IMR-90 (cell line): ENCODE data around the gene SHB. TPM values are rescaled to one million over a fixed set of nuclear protein-coding genes. Genes with fewer than 3 reads are reported as not detected.

ENCODE experiments used
- ATAC-seq: fragments of 200-7000 bp; cut with Tn5 transposase; 2 replicates; pipeline ENCODE4 v1.9.1; 2020; ENCODE audit warnings: low read depth, mild to moderate bottlenecking, moderate library complexity
- BruUV-seq: library from RNA; stranded (reverse); fragments of 400-500 nt; replicated peaks from 2 replicates; lab custom pipeline; 2021; lab: Mats Ljungman, UMichigan
- CTCF ChIA-PET: fragments of 300-600 bp; formaldehyde crosslinking; extraction: SDS; loops from one replicate; lab custom pipeline; 2021; ENCODE audit warnings: antibody characterized with exemption; lab: Yijun Ruan, JAX
- POLR2A ChIA-PET: fragments of 300-600 bp; sonication (Branson Sonifier 250); formaldehyde crosslinking; loops from one replicate; lab custom pipeline; 2022; ENCODE audit warnings: antibody characterized with exemption; ENCODE audit not compliant: unreplicated experiment; lab: Charles Lee
- DNase-seq: peaks from one replicate; pipeline ENCODE4 v3.0.0; 2013
- H2AFZ ChIP-seq: replicated peaks from 2 replicates; pipeline ENCODE3; 2013; ENCODE audit warnings: low read length, mild to moderate bottlenecking; ENCODE audit not compliant: poor library complexity
- H2AK5ac ChIP-seq: 2 replicates; pipeline ENCODE4 v1.6.1; 2013; ENCODE audit warnings: low read depth, low read length, inconsistent platforms
- H2AK9ac ChIP-seq: replicated peaks from 2 replicates; pipeline ENCODE3; 2013; ENCODE audit warnings: mild to moderate bottlenecking, low read depth, low read length, moderate library complexity; ENCODE audit not compliant: poor library complexity
- H2BK120ac ChIP-seq: 2 replicates; pipeline ENCODE4 v1.6.1; 2013; ENCODE audit warnings: low read depth, low read length, inconsistent platforms
- H2BK15ac ChIP-seq: 3 replicates; pipeline ENCODE4 v1.6.1; 2013; ENCODE audit warnings: low read depth, low read length, inconsistent platforms
- H2BK20ac ChIP-seq: 2 replicates; pipeline ENCODE4 v1.6.1; 2013; ENCODE audit warnings: low read depth, mild to moderate bottlenecking, inconsistent platforms, low read length, moderate library complexity
- H2BK5ac ChIP-seq: 2 replicates; pipeline ENCODE4 v1.6.1; 2013; ENCODE audit warnings: mild to moderate bottlenecking, low read depth, low read length, inconsistent platforms; ENCODE audit not compliant: poor library complexity, severe bottlenecking
- H3K14ac ChIP-seq: replicated peaks from 2 replicates; pipeline ENCODE4 v1.6.1; 2013; ENCODE audit warnings: low read depth, low read length, inconsistent platforms
- H3K18ac ChIP-seq: 2 replicates; pipeline ENCODE4 v1.6.1; 2013; ENCODE audit warnings: low read depth, low read length, control low read depth
- H3K23ac ChIP-seq: 2 replicates; pipeline ENCODE4 v1.6.1; 2013; ENCODE audit warnings: low read depth, low read length, inconsistent platforms
- H3K27ac ChIP-seq: 2 replicates; pipeline ENCODE4 v1.5.1; 2013; ENCODE audit warnings: mild to moderate bottlenecking, control low read depth, low read length; ENCODE audit not compliant: insufficient read depth
- H3K27me3 ChIP-seq: 2 replicates; pipeline ENCODE4 v1.6.1; 2013; ENCODE audit warnings: low read length; ENCODE audit not compliant: control insufficient read depth, insufficient read depth
- H3K36me3 ChIP-seq: 2 replicates; pipeline ENCODE4 v1.6.1; 2013; ENCODE audit warnings: low read length, mixed read lengths; ENCODE audit not compliant: control insufficient read depth, insufficient read depth
- H3K4ac ChIP-seq: 2 replicates; pipeline ENCODE4 v1.6.1; 2013; ENCODE audit warnings: low read depth, low read length, inconsistent platforms
- H3K4me1 ChIP-seq: 2 replicates; pipeline ENCODE4 v1.6.1; 2013; ENCODE audit warnings: low read length, mixed read lengths; ENCODE audit not compliant: control insufficient read depth, insufficient read depth
- H3K4me2 ChIP-seq: 2 replicates; pipeline ENCODE4 v1.6.1; 2013; ENCODE audit warnings: low read depth, mild to moderate bottlenecking, control low read depth, low read length, moderate library complexity
- H3K4me3 ChIP-seq: 2 replicates; pipeline ENCODE4 v1.5.1; 2013; ENCODE audit warnings: low read depth, mild to moderate bottlenecking, control low read depth, low read length, moderate library complexity; ENCODE audit not compliant: insufficient read depth
- H3K56ac ChIP-seq: 2 replicates; pipeline ENCODE4 v1.6.1; 2013; ENCODE audit warnings: low read length, inconsistent platforms; ENCODE audit not compliant: insufficient read depth; ENCODE audit errors: extremely low read depth
- H3K79me1 ChIP-seq, 2 experiments: 2 replicates each; pipeline ENCODE4 v1.6.1; 2013; ENCODE audit warnings: low read length in 2 of 2, inconsistent platforms in 1 of 2, low read depth in 1 of 2
- H3K9ac ChIP-seq: 2 replicates; pipeline ENCODE4 v1.6.1; 2013; ENCODE audit warnings: low read depth, low read length, control low read depth
- H3K9me1 ChIP-seq: 2 replicates; pipeline ENCODE4 v1.6.1; 2013; ENCODE audit warnings: low read length, inconsistent platforms; ENCODE audit not compliant: insufficient read depth
- H3K9me3 ChIP-seq: 2 replicates; pipeline ENCODE4 v1.6.1; 2013; ENCODE audit warnings: low read length; ENCODE audit not compliant: control insufficient read depth, insufficient read depth
- H4K20me1 ChIP-seq: 2 replicates; pipeline ENCODE4 v1.6.1; 2013; ENCODE audit warnings: low read length, inconsistent platforms; ENCODE audit not compliant: insufficient read depth
- H4K5ac ChIP-seq: 2 replicates; pipeline ENCODE4 v1.6.1; 2013; ENCODE audit warnings: mild to moderate bottlenecking, low read depth, low read length, control low read depth
- H4K8ac ChIP-seq, 2 experiments: 2 replicates each; pipeline ENCODE4 v1.6.1; 2013; ENCODE audit warnings: low read depth in 2 of 2, low read length in 2 of 2, control low read depth in 1 of 2, inconsistent platforms in 1 of 2
- H4K91ac ChIP-seq: 2 replicates; pipeline ENCODE4 v1.6.1; 2013; ENCODE audit warnings: low read depth, low read length, inconsistent platforms; ENCODE audit not compliant: insufficient read depth
- BHLHE40 ChIP-seq: fragments of 150-350 bp; IDR thresholded peaks from 2 replicates; pipeline ENCODE4 v1.6.1; 2016; ENCODE audit warnings: mild to moderate bottlenecking, low read depth, low read length
- CEBPB ChIP-seq: IDR thresholded peaks from 2 replicates; pipeline ENCODE4 v1.6.1; 2012; ENCODE audit warnings: low read depth, low read length, improper control_type of control experiment
- CHD1 ChIP-seq: IDR thresholded peaks from 2 replicates; pipeline ENCODE4 v1.6.1; 2012; ENCODE audit warnings: low read depth, low read length, improper control_type of control experiment
- CTCF ChIP-seq: conservative IDR thresholded peaks from 2 replicates; pipeline ENCODE4 v1.5.1; 2012; ENCODE audit warnings: mild to moderate bottlenecking, low read depth, low read length, improper control_type of control experiment
- ELK1 ChIP-seq: fragments of 150-350 bp; IDR thresholded peaks from 2 replicates; pipeline ENCODE4 v1.6.1; 2016; ENCODE audit warnings: low read depth, mild to moderate bottlenecking, low read length, moderate library complexity, borderline replicate concordance
- FOS ChIP-seq: fragments of 150-350 bp; IDR thresholded peaks from 2 replicates; pipeline ENCODE4 v1.6.1; 2016; ENCODE audit warnings: low read depth, low read length
- MAFK ChIP-seq: IDR thresholded peaks from 2 replicates; pipeline ENCODE4 v1.6.1; 2012; ENCODE audit warnings: low read depth, low read length, improper control_type of control experiment
- MAZ ChIP-seq: IDR thresholded peaks from 2 replicates; pipeline ENCODE4 v1.6.1; 2012; ENCODE audit warnings: low read depth, mild to moderate bottlenecking, low read length, improper control_type of control experiment, moderate library complexity, borderline replicate concordance
- NFE2L2 ChIP-seq: fragments of 150-350 bp; IDR thresholded peaks from 2 replicates; pipeline ENCODE4 v1.6.1; 2016; ENCODE audit warnings: low read depth, mild to moderate bottlenecking, low read length
- POLR2A ChIP-seq: IDR thresholded peaks from 2 replicates; pipeline ENCODE4 v1.6.1; 2012; ENCODE audit warnings: mild to moderate bottlenecking, low read depth, low read length
- RAD21 ChIP-seq: IDR thresholded peaks from 2 replicates; pipeline ENCODE4 v1.6.1; 2012; ENCODE audit warnings: low read length, improper control_type of control experiment
- RCOR1 ChIP-seq: IDR thresholded peaks from 2 replicates; pipeline ENCODE4 v1.6.1; 2012; ENCODE audit warnings: mild to moderate bottlenecking, low read length, improper control_type of control experiment; ENCODE audit not compliant: insufficient replicate concordance
- RFX5 ChIP-seq: IDR thresholded peaks from 2 replicates; pipeline ENCODE4 v1.8.0; 2012; ENCODE audit warnings: low read depth, mild to moderate bottlenecking, low read length, moderate library complexity
- SMC3 ChIP-seq: fragments of 150-350 bp; IDR thresholded peaks from 2 replicates; pipeline ENCODE4 v1.6.1; 2016; ENCODE audit warnings: low read depth, mild to moderate bottlenecking, antibody characterized with exemption, low read length, moderate library complexity
- USF2 ChIP-seq: fragments of 150-350 bp; IDR thresholded peaks from 2 replicates; pipeline ENCODE4 v1.6.1; 2017; ENCODE audit warnings: mild to moderate bottlenecking, antibody characterized with exemption, low read length, low read depth
- WGBS, 2 experiments: methylation state at CpG; one replicate each; pipeline versions ENCODE4 v1.1.5 to v1.1.7; 2013; ENCODE audit warnings: missing lambda C conversion rate in 2 of 2; ENCODE audit not compliant: insufficient read length in 1 of 2; ENCODE audit errors: extremely low coverage in 2 of 2; 5-methylcytosine and 5-hydroxymethylcytosine counted together
- dilution Hi-C: fragments of 300-500 bp; cut with HindIII; formaldehyde crosslinking; loops from one replicate; pipeline ENCODE4 v1.14.3; 2018; ENCODE audit warnings: low sequenced_read_pairs; ENCODE audit not compliant: unreplicated experiment
- in situ Hi-C: fragments of 300-500 bp; cut with MboI; formaldehyde crosslinking; loops from 3 replicates; pipeline ENCODE4 v1.14.3; 2019; ENCODE audit warnings: low sequenced_read_pairs, inconsistent platforms, mixed read lengths
- intact Hi-C: fragments of 100-400 bp; cut with micrococcal nuclease; formaldehyde crosslinking; loops from 2 replicates; pipeline ENCODE4 v1.10.0; 2022
- polyA plus RNA-seq, 3 experiments: library from polyadenylated mRNA; depleted of rRNA; stranded (reverse); fragments of >200 nt; gene quantifications; 2 replicates each; pipeline ENCODE4 v1.2.3, GENCODE V29; 2012; ENCODE audit warnings: low replicate concordance in 1 of 3
- total RNA-seq: library from RNA; depleted of rRNA; stranded (reverse); fragments of >200 nt; gene quantifications from 2 replicates; pipeline ENCODE4 v1.2.3, GENCODE V29; 2012

SHB gene
- total and polyA plus RNA-seq, 2 of the 4 experiments (the other 2 are of a cell fraction) = 6.1 to 20.4 TPM

GRCh38 chr9:38079461-38080031 lies 10.5 kb upstream of the SHB start:
- TF ChIP-seq FOS (0 out of 2 replicates have a peak, but pooled peaks have one; percentile 21), MAZ (no peak), BHLHE40 (peak; percentile 32; the same call in 1 of the 2 replicates), MAFK (no peak), NFE2L2 (no peak), RCOR1 (no peak), CEBPB (no peak), USF2 (no peak), ELK1 (no peak), POLR2A (no peak), RFX5 (no peak), CHD1 (no peak), SMC3 (no peak), RAD21 (no peak), CTCF (no peak)
- Histone ChIP-seq H4K5ac (no peak overlapping the region), H2AFZ (no peak overlapping the region), H2AK5ac (no peak overlapping the region), H2BK5ac (no peak overlapping the region), H3K27me3 (no peaks in the 10 kb centered on the region), H3K27ac (no peak overlapping the region), H3K9me3 (no peaks in the 10 kb centered on the region), H3K4ac (peak overlapping the region; percentile 40), H3K4me2 (no peak overlapping the region), H3K56ac (no peak overlapping the region), H3K18ac (no peak overlapping the region), H3K9me1 (peaks cover 7% of the 10 kb centered on the region; the same call in 1 of the 2 replicates), H2BK120ac (no peak overlapping the region), H3K14ac (peak overlapping the region; percentile 43; the same call in 1 of the 2 replicates), H2AK9ac (no peak overlapping the region), H4K8ac (peak overlapping the region in 1 of 2 experiments; percentile 20; a peak in 1 of 4 replicates), H2BK15ac (0 out of 3 replicates have a peak overlapping the region, but pooled peaks have one; percentile 44), H2BK20ac (peak overlapping the region; percentile 42; the same call in 1 of the 2 replicates), H3K79me1 (0 out of 4 replicates have a peak, but pooled peaks cover 0 to 10% of the 10 kb centered on the region in 2 experiments), H4K20me1 (no peaks in the 10 kb centered on the region), H3K23ac (no peak overlapping the region), H3K4me1 (peaks cover 16% of the 10 kb centered on the region), H3K36me3 (no peaks in the 10 kb centered on the region), H4K91ac (no peak overlapping the region), H3K9ac (no peak overlapping the region), H3K4me3 (no peak overlapping the region)
- 45% methylated on average over 6 of the region's 11 CpGs; no CpG with 5 or more reads in 1 of the 2 experiments for WGBS, 2 experiments
- no TSS peak for BruUV-seq
- ChIA-PET CTCF (interaction anchor here (1.0 kb wide), 1 partner anchor 177 kb away, joined by 3 read pairs; no protein-coding TSS in a partner anchor), POLR2A (no interaction called here)
- DNase-seq = peak; percentile 48
- in situ Hi-C loops (loop anchor here (10.0 kb wide), 1 partner anchor 285 kb away; no protein-coding TSS in a partner anchor), intact Hi-C loops (no loop called here), dilution Hi-C loops (no loop called here)
- ATAC-seq = no peak; the same call in 1 of the 2 replicates
